Activated T-cell treated with anti-CD3 and anti-CD28 coated beads for 24 hours (primary cell): ENCODE results near the gene MMP1.
"Not testable (repeated sequence)": the region's sequence is repeated elsewhere in the genome, so short reads cannot be mapped to it uniquely, and the experiment has no call there.

Experiments used
- DNase-seq: peaks from one replicate; pipeline ENCODE4 v3.0.0-alpha.2; 2020; ENCODE audit warnings: low read depth

The MMP1 gene

DNA sequence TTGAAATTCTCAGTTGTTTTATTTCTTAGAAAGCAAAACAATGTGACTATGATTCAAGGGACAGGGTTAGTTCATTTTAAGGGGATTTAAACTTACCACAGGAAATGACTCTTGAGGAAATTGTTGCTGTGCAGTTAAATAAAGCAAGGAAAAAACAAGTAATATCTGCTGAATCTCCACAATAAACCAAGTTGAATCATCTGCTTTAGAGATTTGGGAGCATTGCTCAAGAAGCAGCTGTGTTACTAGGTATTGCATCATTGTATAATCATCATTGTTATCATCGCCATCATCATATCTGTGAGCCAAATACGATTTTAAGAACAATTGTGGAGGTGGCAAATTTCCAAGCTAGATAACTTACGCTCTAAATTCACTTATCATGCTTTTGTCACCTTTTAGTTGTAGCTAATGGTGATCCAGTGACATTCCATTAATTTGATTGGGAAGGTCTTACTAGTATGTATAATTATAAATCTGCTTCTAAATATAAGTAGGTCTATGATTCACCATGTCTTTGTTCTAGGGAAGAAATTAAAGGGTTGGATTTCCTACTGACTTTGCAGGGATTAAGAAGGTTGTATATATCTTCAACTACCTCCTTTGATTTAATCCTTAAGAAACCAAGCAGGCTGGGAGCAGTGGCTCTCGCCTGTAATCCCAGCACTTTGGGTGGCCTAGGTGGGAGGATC, 37.5 kb downstream of the MMP1 start:
- no peak for DNase-seq

DNA sequence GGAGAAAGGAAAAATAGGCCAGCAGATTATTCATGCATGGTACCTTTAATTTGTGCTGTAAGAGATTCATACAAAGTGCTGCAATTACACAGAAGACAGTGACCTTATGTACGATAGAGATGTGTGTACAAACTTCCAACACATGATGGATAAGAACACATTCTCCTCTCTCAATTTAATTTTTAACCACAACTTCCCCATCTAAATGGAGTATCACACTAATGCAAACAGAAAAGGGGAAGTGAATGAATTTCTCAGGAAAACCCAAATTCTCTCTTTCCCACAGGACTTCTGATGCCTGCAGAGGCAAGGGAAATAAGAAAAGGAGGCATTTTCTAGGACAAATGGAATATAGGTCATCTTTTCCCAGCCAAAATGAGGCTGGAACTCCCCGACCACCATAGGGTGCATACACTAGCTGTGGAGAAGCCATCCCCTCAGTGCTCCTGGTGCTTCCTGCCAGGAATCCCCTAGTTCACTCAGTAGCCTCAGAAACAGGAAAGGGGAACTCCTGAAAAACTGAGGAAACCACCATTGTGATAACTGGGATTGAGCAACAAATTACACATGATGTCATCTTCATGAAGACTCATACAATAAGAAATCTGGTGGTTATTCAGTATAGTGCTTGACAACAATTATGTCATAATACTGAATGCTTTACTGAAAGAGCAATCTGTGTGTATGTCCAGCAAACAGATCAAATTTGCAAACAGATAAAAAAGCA, 40.0 kb downstream of the MMP1 start:
- DNase-seq: no peak

DNA sequence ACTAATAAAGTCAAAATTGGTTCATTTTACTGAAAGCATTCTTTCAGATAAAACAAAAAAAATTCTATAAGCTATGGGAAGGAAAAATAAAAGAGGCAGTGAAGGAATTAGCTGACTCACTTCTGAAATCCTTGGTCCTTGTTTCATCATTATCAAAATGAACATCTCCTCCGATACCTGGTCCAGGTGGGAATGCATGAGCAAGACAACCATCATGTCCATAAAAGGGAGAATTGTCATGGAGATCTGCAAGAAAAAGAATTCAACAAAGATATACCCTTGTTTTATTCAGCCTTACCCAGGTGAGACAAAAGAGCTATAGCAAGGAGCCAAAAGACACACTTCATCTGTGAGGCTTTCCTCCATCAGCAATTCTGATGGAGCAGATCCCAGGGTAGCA, 44.7 kb downstream of the MMP1 start:
- no peak for DNase-seq

DNA sequence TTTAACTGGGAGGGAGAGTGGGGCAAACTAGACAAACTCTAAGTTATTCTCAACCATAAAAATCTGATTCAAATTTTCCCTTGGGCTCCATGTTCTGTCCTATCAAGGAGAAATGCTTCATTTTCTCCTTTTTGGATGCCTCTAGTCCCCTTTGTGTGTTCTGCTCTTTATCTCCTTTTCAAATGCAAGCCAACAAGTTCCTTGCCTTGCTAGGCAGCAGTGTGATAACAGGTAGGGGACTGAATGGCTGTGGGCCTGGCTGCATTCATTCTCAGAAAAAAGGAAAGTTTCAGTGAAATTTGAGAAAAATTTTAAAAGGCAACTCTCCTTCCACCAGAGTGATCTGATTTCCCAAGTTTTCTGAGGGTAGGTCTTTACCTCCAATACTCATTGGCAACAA, 46.3 kb downstream of the MMP1 start:
- DNase-seq: no peak

DNA sequence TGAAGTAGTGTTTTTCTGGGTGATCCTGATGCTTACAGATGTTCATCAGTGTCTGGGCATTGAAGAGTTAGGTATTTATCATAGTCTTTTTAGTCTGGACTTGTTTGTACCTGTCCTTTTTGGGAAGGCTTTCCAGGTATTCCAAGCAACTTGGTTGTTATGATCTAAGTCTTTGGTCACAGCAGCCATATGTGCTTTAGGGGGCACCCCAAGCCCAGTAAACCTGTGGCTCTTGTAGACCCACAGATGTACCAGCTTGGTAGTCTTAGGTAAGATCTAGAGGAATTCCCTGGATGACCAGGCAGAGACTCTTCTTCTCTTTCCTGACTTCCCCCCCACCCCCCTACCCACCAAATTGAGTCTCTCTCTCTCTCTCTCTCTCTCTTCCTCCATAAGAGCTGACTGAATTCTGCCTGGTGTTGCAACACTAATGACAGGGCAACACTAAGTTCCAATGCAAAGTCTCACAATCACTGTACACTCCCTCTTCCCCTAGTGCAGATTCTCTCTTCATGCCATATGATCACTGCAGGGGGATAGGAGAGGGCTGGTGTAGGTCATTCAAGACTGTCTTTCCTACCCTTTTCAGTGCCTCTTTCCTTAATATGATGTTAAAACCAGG, 48.7 kb downstream of the MMP1 start:
- DNase-seq: no peak

DNA sequence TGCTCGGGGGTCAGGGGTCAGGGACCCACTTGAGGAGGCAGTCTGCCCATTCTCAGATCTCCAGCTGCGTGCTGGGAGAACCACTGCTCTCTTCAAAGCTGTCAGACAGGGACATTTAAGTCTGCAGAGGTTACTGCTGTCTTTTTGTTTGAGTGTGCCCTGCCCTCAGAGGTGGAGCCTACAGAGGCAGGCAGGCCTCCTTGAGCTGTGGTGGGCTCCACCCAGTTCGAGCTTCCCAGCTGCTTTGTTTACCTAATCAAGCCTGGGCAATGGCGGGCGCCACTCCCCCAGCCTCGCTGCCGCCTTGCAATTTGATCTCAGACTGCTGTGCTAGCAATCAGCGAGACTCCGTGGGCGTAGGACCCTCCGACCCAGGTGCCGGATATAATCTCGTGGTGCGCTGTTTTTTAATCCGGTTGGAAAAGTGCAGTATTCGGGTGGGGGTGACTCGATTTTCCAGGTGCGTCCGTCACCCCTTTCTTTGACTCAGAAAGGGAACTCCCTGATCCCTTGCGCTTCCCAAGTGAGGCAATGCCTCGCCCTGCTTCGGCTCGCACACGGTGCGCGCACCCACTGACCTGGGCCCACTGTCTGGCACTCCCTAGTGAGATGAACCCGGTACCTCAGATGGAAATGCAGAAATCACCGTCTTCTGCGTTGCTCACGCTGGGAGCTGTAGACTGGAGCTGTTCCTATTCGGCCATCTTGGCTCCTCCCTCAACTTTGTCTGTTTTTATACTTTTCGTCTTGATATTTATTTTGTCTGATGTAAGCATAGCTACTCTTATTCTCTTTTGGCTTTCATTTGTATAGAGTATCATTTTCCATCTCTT, 51.0 kb downstream of the MMP1 start:
- DNase-seq: not testable (repeated sequence)
